Measurements from ENCODE around the gene GBX2.

- TF ChIP-seq POLR2A (IDR thresholded peaks at IDR 0.05): no peak
- TF ChIP-seq, protein P1, sequence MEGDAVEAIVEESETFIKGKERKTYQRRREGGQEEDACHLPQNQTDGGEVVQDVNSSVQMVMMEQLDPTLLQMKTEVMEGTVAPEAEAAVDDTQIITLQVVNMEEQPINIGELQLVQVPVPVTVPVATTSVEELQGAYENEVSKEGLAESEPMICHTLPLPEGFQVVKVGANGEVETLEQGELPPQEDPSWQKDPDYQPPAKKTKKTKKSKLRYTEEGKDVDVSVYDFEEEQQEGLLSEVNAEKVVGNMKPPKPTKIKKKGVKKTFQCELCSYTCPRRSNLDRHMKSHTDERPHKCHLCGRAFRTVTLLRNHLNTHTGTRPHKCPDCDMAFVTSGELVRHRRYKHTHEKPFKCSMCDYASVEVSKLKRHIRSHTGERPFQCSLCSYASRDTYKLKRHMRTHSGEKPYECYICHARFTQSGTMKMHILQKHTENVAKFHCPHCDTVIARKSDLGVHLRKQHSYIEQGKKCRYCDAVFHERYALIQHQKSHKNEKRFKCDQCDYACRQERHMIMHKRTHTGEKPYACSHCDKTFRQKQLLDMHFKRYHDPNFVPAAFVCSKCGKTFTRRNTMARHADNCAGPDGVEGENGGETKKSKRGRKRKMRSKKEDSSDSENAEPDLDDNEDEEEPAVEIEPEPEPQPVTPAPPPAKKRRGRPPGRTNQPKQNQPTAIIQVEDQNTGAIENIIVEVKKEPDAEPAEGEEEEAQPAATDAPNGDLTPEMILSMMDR (IDR thresholded peaks at IDR 0.05): no peak
Measured at GRCh38 chr2:236161531-236161930, 6.7 kb downstream of the GBX2 start.

Measured in uterus (tissue), 2 donors.